ENCODE results near the gene M1AP.

Gene M1AP

DNA sequence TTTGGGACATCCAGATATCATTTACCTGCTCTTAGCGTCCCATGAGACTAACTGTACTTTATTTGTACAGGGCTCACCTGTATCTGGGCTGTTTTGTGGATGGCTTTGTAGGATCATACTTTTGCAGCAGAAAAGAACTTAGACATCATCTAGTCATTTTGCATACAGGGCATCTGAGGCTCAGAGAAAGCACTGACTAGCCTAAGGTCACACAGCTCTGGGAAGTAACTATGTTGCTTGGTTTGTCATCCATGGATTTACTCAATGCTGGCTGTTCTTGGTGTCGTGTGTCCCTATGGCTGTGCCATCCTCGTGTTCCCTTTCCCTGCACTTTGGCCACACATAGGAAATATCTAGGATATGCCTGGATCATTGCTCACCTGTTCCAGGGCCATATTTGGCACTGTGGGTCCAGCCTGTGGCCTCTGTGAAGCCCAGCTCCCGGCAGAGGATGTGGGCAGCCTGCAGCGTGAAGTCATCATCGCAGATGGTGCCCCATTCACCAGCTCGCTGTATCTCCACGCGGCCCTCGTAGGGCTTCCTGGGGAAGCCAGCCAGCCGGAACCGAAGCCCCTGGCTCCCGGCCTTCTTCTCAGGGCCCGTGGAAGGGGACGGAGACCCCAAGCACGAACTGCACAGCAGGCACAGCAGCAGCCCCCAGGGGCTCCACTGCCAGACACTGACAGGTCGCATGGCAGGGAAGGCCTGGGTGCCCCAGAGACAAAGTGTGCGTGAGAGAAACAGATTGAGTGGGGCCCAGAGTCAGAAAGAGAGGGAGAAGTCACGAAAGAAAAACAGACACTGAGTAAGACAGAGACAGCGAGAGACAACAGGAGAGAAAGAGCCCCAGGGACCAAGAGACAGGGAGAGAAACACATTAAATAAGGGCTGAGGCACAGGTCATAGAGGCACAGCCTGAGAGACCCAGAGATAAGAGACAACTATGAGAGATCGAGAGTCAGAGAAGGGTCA, 95.9 kb downstream of the M1AP start:
- H3K9ac ChIP-seq (ENCODE audit: low read length): no peak overlapping the region
- H3K36me3 ChIP-seq (replicated peaks; ENCODE audit: insufficient read depth, low read length): 0 out of 2 replicates have a peak, but pooled peaks cover 2% of the 10 kb centered on the region
- DNase-seq: no peak
- H3K9me2 ChIP-seq (replicated peaks; ENCODE audit: insufficient read depth, low read length): no peaks in the 10 kb centered on the region
- no peaks in the 10 kb centered on the region for H4K20me1 ChIP-seq (ENCODE audit: insufficient read depth, low read length)
- peaks cover 3% of the 10 kb centered on the region; the same call in 1 of the 2 replicates for H3K4me1 ChIP-seq (ENCODE audit: low read length)
- no peak overlapping the region for H3K4me3 ChIP-seq (ENCODE audit: low read length)
- H3K79me2 ChIP-seq (ENCODE audit: low read length): peaks cover 9% of the 10 kb centered on the region; the same call in 1 of the 2 replicates
- no peak overlapping the region for H3K27ac ChIP-seq (ENCODE audit: low read length)
- no peak overlapping the region for H2AFZ ChIP-seq (ENCODE audit: low read length)
- H3K27me3 ChIP-seq (replicated peaks; ENCODE audit: insufficient read depth, low read length): peaks cover 34% of the 10 kb centered on the region
- H3F3A ChIP-seq (ENCODE audit: insufficient read depth, low read length): no peaks in the 10 kb centered on the region
- H3K9me3 ChIP-seq (replicated peaks; ENCODE audit: insufficient read depth, low read length): no peaks in the 10 kb centered on the region
- H3K4me2 ChIP-seq (ENCODE audit: low read depth, low read length): no peak overlapping the region
- TF ChIP-seq EZH2phosphoT487 (IDR thresholded peaks at IDR 0.05; ENCODE audit: low read length) (no peak), EZH2 (optimal IDR thresholded peaks at IDR 0.05; ENCODE audit: low read depth, low read length) (no peak)
- TF ChIP-seq, protein P1, sequence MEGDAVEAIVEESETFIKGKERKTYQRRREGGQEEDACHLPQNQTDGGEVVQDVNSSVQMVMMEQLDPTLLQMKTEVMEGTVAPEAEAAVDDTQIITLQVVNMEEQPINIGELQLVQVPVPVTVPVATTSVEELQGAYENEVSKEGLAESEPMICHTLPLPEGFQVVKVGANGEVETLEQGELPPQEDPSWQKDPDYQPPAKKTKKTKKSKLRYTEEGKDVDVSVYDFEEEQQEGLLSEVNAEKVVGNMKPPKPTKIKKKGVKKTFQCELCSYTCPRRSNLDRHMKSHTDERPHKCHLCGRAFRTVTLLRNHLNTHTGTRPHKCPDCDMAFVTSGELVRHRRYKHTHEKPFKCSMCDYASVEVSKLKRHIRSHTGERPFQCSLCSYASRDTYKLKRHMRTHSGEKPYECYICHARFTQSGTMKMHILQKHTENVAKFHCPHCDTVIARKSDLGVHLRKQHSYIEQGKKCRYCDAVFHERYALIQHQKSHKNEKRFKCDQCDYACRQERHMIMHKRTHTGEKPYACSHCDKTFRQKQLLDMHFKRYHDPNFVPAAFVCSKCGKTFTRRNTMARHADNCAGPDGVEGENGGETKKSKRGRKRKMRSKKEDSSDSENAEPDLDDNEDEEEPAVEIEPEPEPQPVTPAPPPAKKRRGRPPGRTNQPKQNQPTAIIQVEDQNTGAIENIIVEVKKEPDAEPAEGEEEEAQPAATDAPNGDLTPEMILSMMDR (IDR thresholded peaks at IDR 0.05; ENCODE audit: low read length): no peak

DNA sequence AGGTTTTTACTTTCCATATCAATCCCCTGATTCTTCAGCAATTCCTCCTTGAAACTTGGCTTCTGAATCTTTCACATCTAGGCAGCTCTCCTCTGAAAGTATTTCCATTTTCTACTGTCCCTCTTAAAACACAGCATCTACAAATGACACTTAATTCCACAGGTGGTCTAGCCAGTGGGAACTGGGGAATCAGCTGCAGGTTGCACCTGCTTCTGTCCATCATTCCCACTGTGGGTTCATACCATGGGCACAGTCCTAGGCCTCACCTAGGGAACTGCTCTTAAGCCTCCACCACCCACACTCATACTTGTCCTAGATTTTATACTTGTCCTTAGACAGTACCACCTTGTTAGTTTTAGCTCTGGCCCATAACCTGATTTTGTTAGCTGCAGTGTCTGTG, 96.6 kb downstream of the M1AP start:
- H3K4me1 ChIP-seq (ENCODE audit: low read length): peaks cover 3% of the 10 kb centered on the region; the same call in 1 of the 2 replicates
- TF ChIP-seq, protein P1 (IDR thresholded peaks at IDR 0.05; ENCODE audit: low read length): no peak
- TF ChIP-seq EZH2 (optimal IDR thresholded peaks at IDR 0.05; ENCODE audit: low read depth, low read length) (no peak), EZH2phosphoT487 (IDR thresholded peaks at IDR 0.05; ENCODE audit: low read length) (no peak)
- H3K4me2 ChIP-seq (ENCODE audit: low read depth, low read length): no peak overlapping the region
- H2AFZ ChIP-seq (ENCODE audit: low read length): no peak overlapping the region
- H3F3A ChIP-seq (ENCODE audit: insufficient read depth, low read length): no peaks in the 10 kb centered on the region
- no peak overlapping the region for H3K4me3 ChIP-seq (ENCODE audit: low read length)
- no peak for DNase-seq
- H3K9me2 ChIP-seq (replicated peaks; ENCODE audit: insufficient read depth, low read length): no peaks in the 10 kb centered on the region
- H3K27ac ChIP-seq (ENCODE audit: low read length): no peak overlapping the region
- H3K9me3 ChIP-seq (replicated peaks; ENCODE audit: insufficient read depth, low read length): no peaks in the 10 kb centered on the region
- no peaks in the 10 kb centered on the region for H4K20me1 ChIP-seq (ENCODE audit: insufficient read depth, low read length)
- no peak overlapping the region for H3K9ac ChIP-seq (ENCODE audit: low read length)
- peaks cover 38% of the 10 kb centered on the region for H3K27me3 ChIP-seq (replicated peaks; ENCODE audit: insufficient read depth, low read length)
- H3K79me2 ChIP-seq (ENCODE audit: low read length): peaks cover 9% of the 10 kb centered on the region; the same call in 1 of the 2 replicates
- 0 out of 2 replicates have a peak, but pooled peaks cover 1% of the 10 kb centered on the region for H3K36me3 ChIP-seq (replicated peaks; ENCODE audit: insufficient read depth, low read length)

DNA sequence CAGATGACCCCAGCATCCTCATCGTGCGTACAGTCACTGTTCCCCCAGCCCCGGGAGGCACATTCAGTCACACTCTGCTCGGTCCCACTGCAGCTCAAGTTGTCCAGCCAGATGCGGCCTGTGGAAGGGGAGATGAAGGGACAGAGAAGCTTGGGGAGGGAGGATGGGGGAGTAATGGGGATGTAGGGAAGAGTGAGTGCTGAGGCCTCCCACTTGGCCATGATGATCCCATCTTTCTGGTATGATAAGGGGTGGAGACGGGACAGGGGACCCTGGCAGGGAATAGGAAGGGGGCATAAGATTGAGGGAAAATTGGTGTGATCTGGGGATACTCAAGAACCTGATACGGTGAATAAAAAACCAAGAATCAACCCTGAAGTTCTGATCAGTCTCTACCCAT, 97.9 kb downstream of the M1AP start:
- Histone ChIP-seq H3K9me3 (replicated peaks; ENCODE audit: insufficient read depth, low read length) (no peaks in the 10 kb centered on the region), H2AFZ (ENCODE audit: low read length) (no peak overlapping the region), H3K9ac (ENCODE audit: low read length) (no peak overlapping the region), H3K4me1 (ENCODE audit: low read length) (peaks cover 3% of the 10 kb centered on the region; the same call in 1 of the 2 replicates), H3K9me2 (replicated peaks; ENCODE audit: insufficient read depth, low read length) (no peaks in the 10 kb centered on the region), H3K27ac (ENCODE audit: low read length) (no peak overlapping the region), H3K4me3 (ENCODE audit: low read length) (no peak overlapping the region), H3K79me2 (ENCODE audit: low read length) (0 out of 2 replicates have a peak, but pooled peaks cover 6% of the 10 kb centered on the region), H3K27me3 (replicated peaks; ENCODE audit: insufficient read depth, low read length) (peaks cover 48% of the 10 kb centered on the region), H4K20me1 (ENCODE audit: insufficient read depth, low read length) (no peaks in the 10 kb centered on the region), H3K36me3 (replicated peaks; ENCODE audit: insufficient read depth, low read length) (no peaks in the 10 kb centered on the region), H3K4me2 (ENCODE audit: low read depth, low read length) (no peak overlapping the region), H3F3A (ENCODE audit: insufficient read depth, low read length) (no peaks in the 10 kb centered on the region)
- no peak for TF ChIP-seq EZH2phosphoT487 (IDR thresholded peaks at IDR 0.05; ENCODE audit: low read length)
- no peak for TF ChIP-seq EZH2 (optimal IDR thresholded peaks at IDR 0.05; ENCODE audit: low read depth, low read length)
- TF ChIP-seq, protein P1 (IDR thresholded peaks at IDR 0.05; ENCODE audit: low read length): no peak
- no peak for DNase-seq

Measured in MM.1S (cell line).